NB4 (cell line): ENCODE results near the gene CAV3.

Experiments used
- MYC ChIP-seq: IDR thresholded peaks from 2 replicates; pipeline ENCODE4 v1.6.1; 2011; ENCODE audit warnings: low read depth, low read length
- POLR2A ChIP-seq: IDR thresholded peaks from 2 replicates; pipeline ENCODE4 v1.6.1; 2011; ENCODE audit warnings: mild to moderate bottlenecking; ENCODE audit not compliant: insufficient read length; ENCODE audit errors: extremely low read depth
- TF ChIP-seq, protein P1 (sequence below): IDR thresholded peaks from one replicate; pipeline ENCODE4 v1.5.1; 2012; ENCODE audit warnings: low read depth, low read length

DNA sequence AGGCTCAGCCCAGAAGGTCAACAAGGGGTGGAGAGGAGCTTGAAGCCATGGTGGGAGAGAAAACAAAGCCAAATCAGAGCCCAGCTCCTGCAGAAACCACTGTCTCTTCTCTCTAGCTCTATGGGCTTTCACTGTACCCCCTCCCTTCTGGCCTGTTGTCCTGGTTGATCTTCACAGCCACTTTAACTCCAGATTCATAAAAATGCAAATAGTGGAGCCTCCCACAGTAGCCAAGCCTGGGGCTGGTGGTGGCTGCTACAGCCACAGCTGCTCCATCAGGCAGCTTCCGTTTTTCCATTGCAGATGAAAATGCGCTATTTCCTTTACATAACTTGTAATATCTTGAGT is 20.7 kb upstream of the CAV3 start:
- TF ChIP-seq, protein P1, sequence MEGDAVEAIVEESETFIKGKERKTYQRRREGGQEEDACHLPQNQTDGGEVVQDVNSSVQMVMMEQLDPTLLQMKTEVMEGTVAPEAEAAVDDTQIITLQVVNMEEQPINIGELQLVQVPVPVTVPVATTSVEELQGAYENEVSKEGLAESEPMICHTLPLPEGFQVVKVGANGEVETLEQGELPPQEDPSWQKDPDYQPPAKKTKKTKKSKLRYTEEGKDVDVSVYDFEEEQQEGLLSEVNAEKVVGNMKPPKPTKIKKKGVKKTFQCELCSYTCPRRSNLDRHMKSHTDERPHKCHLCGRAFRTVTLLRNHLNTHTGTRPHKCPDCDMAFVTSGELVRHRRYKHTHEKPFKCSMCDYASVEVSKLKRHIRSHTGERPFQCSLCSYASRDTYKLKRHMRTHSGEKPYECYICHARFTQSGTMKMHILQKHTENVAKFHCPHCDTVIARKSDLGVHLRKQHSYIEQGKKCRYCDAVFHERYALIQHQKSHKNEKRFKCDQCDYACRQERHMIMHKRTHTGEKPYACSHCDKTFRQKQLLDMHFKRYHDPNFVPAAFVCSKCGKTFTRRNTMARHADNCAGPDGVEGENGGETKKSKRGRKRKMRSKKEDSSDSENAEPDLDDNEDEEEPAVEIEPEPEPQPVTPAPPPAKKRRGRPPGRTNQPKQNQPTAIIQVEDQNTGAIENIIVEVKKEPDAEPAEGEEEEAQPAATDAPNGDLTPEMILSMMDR = no peak
- no peak for TF ChIP-seq POLR2A
- TF ChIP-seq MYC = no peak
